Stimulated activated CD4-positive, alpha-beta T cell treated with anti-CD3 and anti-CD28 coated beads, Interleukin-2, amount 100 ng/mL, for 4 hours (primary cell): Measurements from ENCODE around the gene ZNF786.
"Not testable (repeated sequence)": the region's sequence is repeated elsewhere in the genome, so short reads cannot be mapped to it uniquely, and the experiment has no call there.

ENCODE experiments used
- DNase-seq: peaks from one replicate; pipeline ENCODE4 v3.0.0-alpha.2; 2020; ENCODE audit warnings: low read depth

Gene ZNF786

GRCh38 chr7:149090397-149091195 is at the start of gene ZNF786:
ZNF786 (minus strand) TSS chr7:149090718; CDS start chr7:149090640, 78 bp downstream.
- DNase-seq = peak; percentile 95

- DNase-seq = no peak
These were observed 45.6 kb upstream of the ZNF786 start for GRCh38 chr7:149136118-149136517.

GRCh38 chr7:149133028-149133710 is 42.7 kb upstream of the ZNF786 start:
- DNase-seq = no peak

- DNase-seq = no peak
These were observed 40.2 kb upstream of the ZNF786 start for GRCh38 chr7:149130572-149131198.

- DNase-seq = peak; percentile 65
These were observed 36.2 kb upstream of the ZNF786 start for GRCh38 chr7:149126662-149127266.

- peak; percentile 90 for DNase-seq
These were observed 35.5 kb upstream of the ZNF786 start, which contains the start of gene ZNF425 for GRCh38 chr7:149125863-149126661. ZNF425 (minus strand) TSS chr7:149126324; CDS start chr7:149126213, 111 bp downstream.

GRCh38 chr7:149125189-149125862 is 34.8 kb upstream of the ZNF786 start:
- no peak for DNase-seq

GRCh38 chr7:149109969-149110368 is 19.5 kb upstream of the ZNF786 start:
- DNase-seq = no peak

GRCh38 chr7:149104749-149105148 is 14.2 kb upstream of the ZNF786 start:
- no peak for DNase-seq

GRCh38 chr7:149104214-149104613 is 13.7 kb upstream of the ZNF786 start:
- DNase-seq = no peak

GRCh38 chr7:149103424-149103823 is 12.9 kb upstream of the ZNF786 start:
- no peak for DNase-seq

GRCh38 chr7:149102666-149103065 is 12.1 kb upstream of the ZNF786 start:
- DNase-seq = no peak

- no peak for DNase-seq
These were observed 10.3 kb upstream of the ZNF786 start for GRCh38 chr7:149100821-149101220.

- DNase-seq = no peak
These were observed 8.5 kb upstream of the ZNF786 start for GRCh38 chr7:149099058-149099457.

- DNase-seq = no peak
These were observed 6.6 kb upstream of the ZNF786 start for GRCh38 chr7:149097088-149097487.

GRCh38 chr7:149093228-149093627 is 2.7 kb upstream of the ZNF786 start:
- no peak for DNase-seq

- DNase-seq = not testable (repeated sequence)
These were observed 1.7 kb upstream of the ZNF786 start for GRCh38 chr7:149092244-149092643.

GRCh38 chr7:149087376-149087775 is 3.1 kb downstream of the ZNF786 start:
- no peak for DNase-seq

- no peak for DNase-seq
These were observed 4.7 kb downstream of the ZNF786 start for GRCh38 chr7:149085866-149086265.

GRCh38 chr7:149084407-149084806 is 6.1 kb downstream of the ZNF786 start:
- no peak for DNase-seq

GRCh38 chr7:149081914-149082313 is 8.6 kb downstream of the ZNF786 start:
- DNase-seq = no peak
